ENCODE measurements around the gene WDR26.
"Not testable (repeated sequence)": the region's sequence is repeated elsewhere in the genome, so short reads cannot be mapped to it uniquely, and the experiment has no call there.

WDR26 gene

GRCh38 chr1:224393294-224393693 lies 41.3 kb downstream of the WDR26 start:
- no peak for DNase-seq (ENCODE audit: low spot score)

GRCh38 chr1:224392411-224393249 lies 42.0 kb downstream of the WDR26 start:
- no peak for DNase-seq (ENCODE audit: low spot score)

GRCh38 chr1:224390517-224390916 lies 44.1 kb downstream of the WDR26 start:
- DNase-seq (ENCODE audit: low spot score), result no peak

GRCh38 chr1:224387943-224388342 lies 46.7 kb downstream of the WDR26 start:
- no peak for DNase-seq (ENCODE audit: low spot score)

- DNase-seq (ENCODE audit: low spot score), result no peak
These were observed 47.2 kb downstream of the WDR26 start for GRCh38 chr1:224387302-224387912.

GRCh38 chr1:224383218-224383617 lies 51.4 kb downstream of the WDR26 start:
- DNase-seq (ENCODE audit: low spot score), result no peak

- DNase-seq (ENCODE audit: low spot score), result no peak
These were observed 52.6 kb downstream of the WDR26 start for GRCh38 chr1:224381880-224382548.

- no peak for DNase-seq (ENCODE audit: low spot score)
These were observed 54.6 kb downstream of the WDR26 start for GRCh38 chr1:224380003-224380402.

- DNase-seq (ENCODE audit: low spot score), result no peak
These were observed 55.6 kb downstream of the WDR26 start for GRCh38 chr1:224378855-224379631.

- DNase-seq (ENCODE audit: low spot score), result no peak
These were observed 57.0 kb downstream of the WDR26 start for GRCh38 chr1:224377676-224378006.

- no peak for DNase-seq (ENCODE audit: low spot score)
These were observed 59.5 kb downstream of the WDR26 start for GRCh38 chr1:224375059-224375458.

GRCh38 chr1:224373008-224373590 lies 61.5 kb downstream of the WDR26 start:
- peak; percentile 52 for DNase-seq (ENCODE audit: low spot score)

- no peak for DNase-seq (ENCODE audit: low spot score)
These were observed 66.2 kb downstream of the WDR26 start for GRCh38 chr1:224368409-224368808.

- DNase-seq (ENCODE audit: low spot score), result no peak
These were observed 75.4 kb downstream of the WDR26 start for GRCh38 chr1:224359207-224359606.

GRCh38 chr1:224358237-224358636 lies 76.4 kb downstream of the WDR26 start:
- no peak for DNase-seq (ENCODE audit: low spot score)

- DNase-seq (ENCODE audit: low spot score), result no peak
These were observed 76.9 kb downstream of the WDR26 start for GRCh38 chr1:224357626-224358124.

- DNase-seq (ENCODE audit: low spot score), result peak; percentile 96
These were observed 77.6 kb downstream of the WDR26 start, which contains the start of gene CNIH4 for GRCh38 chr1:224356685-224357625. Gene CNIH4 (plus strand): TSS chr1:224356879. CDS start chr1:224356925, 46 bp downstream.

GRCh38 chr1:224353975-224354925 lies 80.3 kb downstream of the WDR26 start:
- no peak for DNase-seq (ENCODE audit: low spot score)

GRCh38 chr1:224352436-224353085 lies 82.0 kb downstream of the WDR26 start:
- not testable (repeated sequence) for DNase-seq (ENCODE audit: low spot score)

All from putamen (tissue), 1 donor.